Vagina (tissue), 2 donors: Measurements from ENCODE around the gene PKD1L1.

ENCODE experiments used
- CTCF ChIP-seq, 3 experiments: fragments of 450-650 bp in 2 of 3; fragments of 200-600 bp in 1 of 3; sonication (generic) in 1 of 3; IDR thresholded peaks; one replicate each; pipeline ENCODE4 v1.5.1; 2017 to 2019; ENCODE audit warnings: antibody characterized with exemption in 3 of 3, mild to moderate bottlenecking in 2 of 3, moderate library complexity in 2 of 3
- POLR2A ChIP-seq, 2 donors: fragments of 450-650 bp; IDR thresholded peaks; one replicate each; pipeline ENCODE4 v1.6.1; 2017; ENCODE audit warnings: antibody characterized with exemption in 2 of 2, mild to moderate bottlenecking in 2 of 2, moderate library complexity in 2 of 2
- POLR2AphosphoS5 ChIP-seq, 2 donors: sonication (generic); formaldehyde crosslinking; IDR thresholded peaks; one replicate each; pipeline ENCODE4 v1.9.0; 2017; ENCODE audit warnings: antibody characterized with exemption in 2 of 2, mild to moderate bottlenecking in 2 of 2, low read depth in 1 of 2; ENCODE audit not compliant: insufficient read depth in 1 of 2

- TF ChIP-seq POLR2AphosphoS5 (IDR thresholded peaks at IDR 0.05; ENCODE audit: insufficient read depth in 1 of 2, low read depth in 1 of 2) (no peak), CTCF (IDR thresholded peaks at IDR 0.05) (no peak), POLR2A (IDR thresholded peaks at IDR 0.05) (no peak)
Observed at GRCh38 chr7:47988496-47989386, 40.5 kb upstream of the PKD1L1 start.
